Measurements from ENCODE around the gene BCAN.

Gene BCAN

DNA sequence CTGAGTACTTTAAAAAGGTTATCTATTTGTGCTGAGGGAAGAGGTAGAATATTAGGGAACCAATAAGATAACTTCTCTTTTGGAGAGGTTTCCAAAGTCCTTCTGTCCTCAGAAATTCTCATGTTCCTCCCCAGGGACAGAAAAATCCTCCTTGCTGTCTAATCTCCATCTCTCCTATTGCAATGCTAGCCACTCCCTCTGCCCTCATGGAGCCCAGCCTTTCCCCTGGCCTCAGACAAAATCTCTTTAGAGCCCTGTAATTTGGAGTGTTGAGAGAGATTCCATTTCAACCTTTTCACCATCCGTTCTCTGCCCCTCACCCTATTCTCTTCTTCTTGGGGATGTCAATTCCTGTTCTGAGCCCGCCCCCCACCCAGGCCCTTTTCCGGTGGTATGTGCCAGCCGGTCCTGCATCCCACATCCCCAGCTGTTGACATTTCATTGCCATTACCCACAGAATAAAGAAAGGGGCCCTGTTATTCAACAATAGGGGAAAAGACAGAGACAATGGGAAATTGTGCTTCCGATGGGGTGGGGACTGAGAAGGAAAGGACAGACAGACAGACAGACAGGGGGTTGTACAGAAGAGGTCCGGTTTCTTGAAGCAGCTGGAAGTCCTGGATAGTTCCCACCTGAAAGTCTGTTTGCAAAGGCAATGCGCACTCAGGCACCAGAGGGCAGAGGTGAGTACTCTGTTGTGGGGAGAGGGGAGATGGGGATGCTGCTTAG, 22.9 kb upstream of the BCAN start, which contains the start of gene HAPLN2:
HAPLN2 (plus strand) TSS at position 563 of the 729 bp plus-strand sequence. CDS start 4,076 bp downstream, outside the sequence.
- TF ChIP-seq, protein P1, sequence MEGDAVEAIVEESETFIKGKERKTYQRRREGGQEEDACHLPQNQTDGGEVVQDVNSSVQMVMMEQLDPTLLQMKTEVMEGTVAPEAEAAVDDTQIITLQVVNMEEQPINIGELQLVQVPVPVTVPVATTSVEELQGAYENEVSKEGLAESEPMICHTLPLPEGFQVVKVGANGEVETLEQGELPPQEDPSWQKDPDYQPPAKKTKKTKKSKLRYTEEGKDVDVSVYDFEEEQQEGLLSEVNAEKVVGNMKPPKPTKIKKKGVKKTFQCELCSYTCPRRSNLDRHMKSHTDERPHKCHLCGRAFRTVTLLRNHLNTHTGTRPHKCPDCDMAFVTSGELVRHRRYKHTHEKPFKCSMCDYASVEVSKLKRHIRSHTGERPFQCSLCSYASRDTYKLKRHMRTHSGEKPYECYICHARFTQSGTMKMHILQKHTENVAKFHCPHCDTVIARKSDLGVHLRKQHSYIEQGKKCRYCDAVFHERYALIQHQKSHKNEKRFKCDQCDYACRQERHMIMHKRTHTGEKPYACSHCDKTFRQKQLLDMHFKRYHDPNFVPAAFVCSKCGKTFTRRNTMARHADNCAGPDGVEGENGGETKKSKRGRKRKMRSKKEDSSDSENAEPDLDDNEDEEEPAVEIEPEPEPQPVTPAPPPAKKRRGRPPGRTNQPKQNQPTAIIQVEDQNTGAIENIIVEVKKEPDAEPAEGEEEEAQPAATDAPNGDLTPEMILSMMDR (IDR thresholded peaks at IDR 0.05; ENCODE audit: borderline replicate concordance, insufficient read depth, low read depth, low read length) = peak; percentile 56; the same call in 1 of the 2 replicates
- H3K4me3 ChIP-seq (ENCODE audit: low read depth, low read length) = no peak within 1 kb of the TSS

DNA sequence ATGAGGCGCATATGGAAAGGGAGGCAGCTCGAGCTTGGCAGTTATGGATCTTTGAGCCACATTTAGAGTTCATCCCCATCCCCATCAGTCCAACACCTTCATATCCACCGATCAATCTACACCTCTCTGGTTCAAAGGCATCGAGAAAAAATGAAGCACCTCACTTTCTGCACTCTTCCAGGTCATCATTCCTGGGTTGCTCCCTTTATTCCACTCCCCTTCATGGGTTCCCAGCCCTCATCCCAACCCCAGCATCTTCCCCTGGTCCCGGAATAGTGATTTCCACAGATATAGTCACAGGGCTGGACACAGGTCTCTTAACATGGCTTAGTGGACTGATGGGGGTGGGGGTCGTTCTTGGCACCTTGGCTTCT, 22.3 kb upstream of the BCAN start:
- H3K4me3 ChIP-seq (ENCODE audit: low read depth, low read length) = no peak overlapping the region
- TF ChIP-seq, protein P1 (IDR thresholded peaks at IDR 0.05; ENCODE audit: borderline replicate concordance, insufficient read depth, low read depth, low read length) = no peak

DNA sequence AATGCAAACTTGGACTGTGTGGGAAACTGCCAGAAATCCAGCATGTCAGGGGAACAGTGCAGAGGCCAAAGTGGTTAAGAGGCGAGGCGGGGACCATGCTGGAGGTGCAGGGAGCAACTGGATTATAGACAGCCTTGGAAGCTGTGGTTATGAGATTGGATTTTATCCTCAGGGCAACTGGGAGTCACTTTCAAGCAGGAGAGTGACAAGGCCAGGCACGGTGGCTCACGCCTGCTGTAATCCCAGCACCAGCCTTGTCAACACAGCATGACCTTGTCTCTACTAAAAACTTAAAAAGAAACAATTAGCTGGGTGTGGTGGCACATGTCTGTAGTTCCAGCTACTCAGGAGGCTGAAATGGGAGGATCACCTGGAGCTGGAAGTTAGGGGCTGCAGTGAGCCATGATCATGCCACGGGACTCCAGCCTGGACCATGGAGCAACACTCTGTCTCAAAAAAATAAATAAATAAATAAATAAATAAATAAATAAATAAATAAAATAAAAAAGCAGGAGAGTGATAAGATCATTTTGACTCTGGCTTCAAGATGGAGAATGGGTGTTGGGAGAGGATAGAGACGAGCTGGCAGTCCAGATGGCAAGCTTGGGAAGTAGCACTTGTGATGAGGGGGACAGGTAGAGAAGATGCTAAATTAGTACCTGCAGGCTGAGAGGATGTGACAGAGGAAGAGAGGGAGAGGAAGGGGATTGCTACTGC, 19.2 kb upstream of the BCAN start:
- TF ChIP-seq, protein P1 (IDR thresholded peaks at IDR 0.05; ENCODE audit: borderline replicate concordance, insufficient read depth, low read depth, low read length) = no peak
- H3K4me3 ChIP-seq (ENCODE audit: low read depth, low read length) = no peak overlapping the region

DNA sequence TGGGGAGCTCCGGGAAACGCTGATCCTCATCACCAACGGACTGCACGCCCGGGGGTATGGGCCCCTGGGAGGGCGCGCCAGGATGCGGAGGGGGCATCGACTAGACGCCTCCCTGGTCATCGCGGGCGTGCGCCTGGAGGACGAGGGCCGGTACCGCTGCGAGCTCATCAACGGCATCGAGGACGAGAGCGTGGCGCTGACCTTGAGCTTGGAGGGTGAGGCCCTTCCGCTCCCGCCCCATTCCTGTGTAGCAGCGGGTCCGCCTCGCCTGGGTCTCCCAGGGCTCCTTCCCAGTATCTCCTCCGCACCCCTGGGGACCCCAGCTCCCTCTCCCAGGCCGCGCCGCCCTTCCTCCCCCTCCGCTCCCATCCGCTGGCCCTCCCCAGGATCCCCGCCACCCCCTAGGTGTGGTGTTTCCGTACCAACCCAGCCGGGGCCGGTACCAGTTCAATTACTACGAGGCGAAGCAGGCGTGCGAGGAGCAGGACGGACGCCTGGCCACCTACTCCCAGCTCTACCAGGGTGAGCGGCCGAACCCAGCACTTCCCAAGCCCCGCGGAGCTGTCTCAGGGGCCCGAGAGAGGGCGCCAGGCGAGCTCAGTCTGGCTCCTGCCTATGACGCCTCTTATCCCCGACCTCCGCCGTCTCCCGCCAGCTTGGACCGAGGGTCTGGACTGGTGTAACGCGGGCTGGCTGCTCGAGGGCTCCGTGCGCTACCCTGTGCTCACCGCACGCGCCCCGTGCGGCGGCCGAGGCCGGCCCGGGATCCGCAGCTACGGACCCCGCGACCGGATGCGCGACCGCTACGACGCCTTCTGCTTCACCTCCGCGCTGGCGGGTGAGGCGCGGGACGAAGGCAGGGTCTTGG, 17.7 kb upstream of the BCAN start:
- peak overlapping the region; percentile 42 for H3K4me3 ChIP-seq (ENCODE audit: low read depth, low read length)
- TF ChIP-seq, protein P1 (IDR thresholded peaks at IDR 0.05; ENCODE audit: borderline replicate concordance, insufficient read depth, low read depth, low read length) = peak; percentile 65

DNA sequence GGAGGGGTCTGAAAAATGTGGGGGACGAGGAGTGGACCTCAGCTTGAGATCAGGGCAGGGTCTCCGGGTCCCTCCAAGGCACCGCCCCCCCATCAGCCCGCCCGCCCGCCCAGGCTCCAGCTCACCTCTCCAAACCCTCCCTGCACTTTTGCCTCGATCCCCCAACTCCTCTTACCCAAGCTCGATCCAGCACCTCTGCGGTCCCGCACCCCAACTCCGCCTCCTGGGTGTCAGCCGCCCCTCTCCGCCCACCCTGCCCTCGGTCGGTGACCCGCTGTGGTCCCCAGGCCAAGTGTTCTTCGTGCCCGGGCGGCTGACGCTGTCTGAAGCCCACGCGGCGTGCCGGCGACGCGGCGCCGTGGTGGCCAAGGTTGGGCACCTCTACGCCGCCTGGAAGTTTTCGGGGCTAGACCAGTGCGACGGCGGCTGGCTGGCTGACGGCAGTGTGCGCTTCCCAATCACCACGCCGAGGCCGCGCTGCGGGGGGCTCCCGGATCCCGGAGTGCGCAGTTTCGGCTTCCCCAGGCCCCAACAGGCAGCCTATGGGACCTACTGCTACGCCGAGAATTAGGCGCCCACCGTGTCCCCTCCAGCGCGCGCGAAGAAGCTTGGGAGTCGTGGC, 17.0 kb upstream of the BCAN start:
- H3K4me3 ChIP-seq (ENCODE audit: low read depth, low read length) = peak overlapping the region; percentile 42
- TF ChIP-seq, protein P1 (IDR thresholded peaks at IDR 0.05; ENCODE audit: borderline replicate concordance, insufficient read depth, low read depth, low read length) = no peak

DNA sequence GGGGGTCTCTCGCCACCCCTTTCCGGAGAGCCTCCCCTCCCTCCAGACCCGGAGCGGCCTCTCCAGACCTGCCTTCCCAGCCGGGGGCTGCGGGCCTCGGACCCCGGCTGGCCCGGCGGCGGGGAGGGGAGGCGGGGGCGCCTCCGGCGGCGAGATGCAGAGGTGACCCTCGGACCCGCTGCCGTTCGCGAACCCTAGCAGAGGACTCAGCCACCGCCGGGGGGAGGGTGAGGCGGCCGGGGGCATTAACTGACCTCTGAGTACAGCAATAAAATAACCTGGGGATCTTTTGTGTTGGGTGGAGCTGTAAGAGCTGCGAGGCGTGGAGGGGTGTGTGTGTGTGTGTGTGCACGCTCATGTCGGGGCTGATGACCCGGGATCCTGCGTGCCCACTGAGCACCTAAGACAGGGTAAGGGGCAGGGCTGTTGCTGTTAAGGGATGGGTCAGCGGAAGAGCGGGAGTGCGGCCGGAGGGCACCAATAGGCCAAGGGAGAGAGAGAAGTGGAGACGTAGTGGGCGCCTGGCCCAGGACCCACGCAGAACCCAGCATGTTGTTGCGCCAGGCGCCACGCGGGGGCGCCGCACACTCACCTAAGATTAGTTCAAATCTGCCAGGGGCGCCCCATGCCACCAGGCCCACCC, 16.4 kb upstream of the BCAN start:
- TF ChIP-seq, protein P1 (IDR thresholded peaks at IDR 0.05; ENCODE audit: borderline replicate concordance, insufficient read depth, low read depth, low read length) = peak; percentile 90
- H3K4me3 ChIP-seq (ENCODE audit: low read depth, low read length) = no peak overlapping the region

Data from GM12875 (cell line).